ENCODE measurements around the gene PLSCR1.

DNA sequence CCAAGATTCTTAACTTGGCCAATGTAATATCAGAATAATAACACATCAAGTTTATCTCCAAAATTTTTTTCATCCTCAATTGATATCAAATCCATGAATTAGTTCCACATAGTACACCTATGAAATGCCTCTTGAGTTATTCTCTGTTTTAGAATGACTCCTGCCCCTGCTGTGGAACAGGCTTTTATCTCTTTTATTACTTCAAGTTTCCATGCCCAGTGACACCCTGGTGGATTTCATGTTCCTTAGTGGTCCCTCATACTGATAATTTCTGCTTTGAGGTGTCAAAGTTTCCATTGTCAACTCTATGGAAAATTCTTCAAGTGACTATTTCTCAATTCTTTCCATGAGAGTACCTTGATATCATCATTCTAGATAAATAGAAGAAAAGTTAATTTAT is 24.6 kb downstream of the PLSCR1 start:
- TF ChIP-seq SUZ12 (IDR thresholded peaks at IDR 0.05) (no peak), NFRKB (IDR thresholded peaks at IDR 0.05) (no peak), ELF4 (IDR thresholded peaks at IDR 0.05) (no peak), SP1 (IDR thresholded peaks at IDR 0.05) (no peak), FOXA1 (IDR thresholded peaks at IDR 0.05) (no peak), FOXM1 (IDR thresholded peaks at IDR 0.05; ENCODE audit: borderline replicate concordance) (no peak), BHLHE40 (IDR thresholded peaks at IDR 0.05; ENCODE audit: borderline replicate concordance) (no peak)
